GM18507 (cell line): Measurements from ENCODE around the gene SLC2A13.

Experiments
- DNase-seq: peaks from one replicate; pipeline ENCODE4 v3.0.0; 2011; ENCODE audit warnings: low read depth; ENCODE audit not compliant: insufficient read length; ENCODE audit errors: extremely low spot score
- FAIRE-seq: peaks from 2 replicates; lab custom pipeline; 2011; peaks lifted over from hg19 to GRCh38; lab: Jason Lieb, UNC

Gene SLC2A13

DNA sequence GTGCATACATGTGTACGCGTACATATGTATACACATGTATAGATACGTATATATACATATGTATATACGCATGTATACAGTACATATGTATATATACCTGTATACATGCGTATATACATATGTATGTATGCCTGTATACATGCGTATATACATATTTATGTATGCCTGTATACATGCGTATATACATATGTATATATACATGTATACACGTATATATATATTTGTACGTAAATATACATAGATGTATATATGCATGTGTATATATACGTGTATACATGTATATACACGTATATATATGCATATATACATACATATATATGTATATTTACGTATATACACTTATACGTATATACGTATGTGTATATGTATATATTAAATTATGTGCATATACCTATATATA, 392.3 kb downstream of the SLC2A13 start:
- no peak for FAIRE-seq
- DNase-seq: no peak

DNA sequence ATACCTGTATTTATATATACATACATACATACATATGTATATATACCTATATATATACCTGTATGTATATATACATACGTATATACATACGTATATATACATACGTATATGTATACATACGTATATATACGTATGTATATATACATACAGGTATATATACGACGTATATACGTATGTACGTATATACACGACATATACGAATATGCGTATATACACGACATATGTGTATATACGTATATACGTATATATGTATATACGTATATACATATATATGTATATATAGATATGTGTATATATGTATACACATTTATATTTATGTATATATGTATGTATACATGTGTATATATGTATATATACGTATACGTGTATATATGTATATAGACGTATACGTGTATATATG, 393.5 kb downstream of the SLC2A13 start:
- FAIRE-seq (no peak), DNase-seq (no peak)
